Stimulated activated CD4-positive, alpha-beta T cell treated with anti-CD3 and anti-CD28 coated beads, Interleukin-1b, Interleukin-23, amount 100 ng/mL, for 1 hour (primary cell): ENCODE results near the gene TIMM29.

Experiments
- DNase-seq, 2 donors: peaks; one replicate each; pipeline ENCODE4 v3.0.0-alpha.2; 2020; ENCODE audit warnings: low read depth in 2 of 2

The TIMM29 gene

GRCh38 chr19:10928563-10929401, at the start of gene TIMM29, which contains the start of gene YIPF2:
TIMM29 (plus strand) TSS chr19:10928811; CDS start chr19:10928823, 12 bp downstream.
YIPF2 (minus strand) TSS chr19:10928639; CDS start chr19:10928410, 229 bp downstream.
- DNase-seq: peak; percentile 84 to 89

- no peak for DNase-seq
These were observed 47.1 kb upstream of the TIMM29 start for GRCh38 chr19:10881403-10882107.

- no peak for DNase-seq
These were observed 46.5 kb upstream of the TIMM29 start for GRCh38 chr19:10882108-10882457.

GRCh38 chr19:10884274-10884673, 44.3 kb upstream of the TIMM29 start:
- no peak for DNase-seq

GRCh38 chr19:10885201-10886169, 43.1 kb upstream of the TIMM29 start:
- no peak for DNase-seq

- DNase-seq: no peak
These were observed 40.8 kb upstream of the TIMM29 start for GRCh38 chr19:10887616-10888367.

- no peak for DNase-seq
These were observed 40.2 kb upstream of the TIMM29 start for GRCh38 chr19:10888421-10888866.

GRCh38 chr19:10889880-10890279, 38.7 kb upstream of the TIMM29 start:
- DNase-seq: no peak

GRCh38 chr19:10891405-10892086, 37.1 kb upstream of the TIMM29 start:
- DNase-seq: no peak

- no peak for DNase-seq
These were observed 36.4 kb upstream of the TIMM29 start for GRCh38 chr19:10892256-10892655.

- no peak for DNase-seq
These were observed 33.7 kb upstream of the TIMM29 start for GRCh38 chr19:10894911-10895213.

- DNase-seq: no peak
These were observed 33.2 kb upstream of the TIMM29 start for GRCh38 chr19:10895363-10895762.

- DNase-seq: no peak
These were observed 32.7 kb upstream of the TIMM29 start for GRCh38 chr19:10895920-10896319.

GRCh38 chr19:10896851-10897526, 31.6 kb upstream of the TIMM29 start:
- no peak for DNase-seq

- DNase-seq: no peak
These were observed 30.0 kb upstream of the TIMM29 start for GRCh38 chr19:10898633-10899032.

GRCh38 chr19:10899151-10899653, 29.4 kb upstream of the TIMM29 start:
- DNase-seq: no peak

- no peak for DNase-seq
These were observed 20.7 kb upstream of the TIMM29 start for GRCh38 chr19:10907925-10908324.

GRCh38 chr19:10908380-10908960, 20.1 kb upstream of the TIMM29 start:
- no peak for DNase-seq

- DNase-seq: no peak
These were observed 16.8 kb upstream of the TIMM29 start for GRCh38 chr19:10911579-10912363.
